Thyroid gland (tissue), 4 donors: ENCODE data around the gene PTPRU. TPM values are rescaled to one million over a fixed set of nuclear protein-coding genes. Genes with fewer than 3 reads are reported as not detected.

Experiments used
- DNase-seq, 2 donors: peaks; one replicate each; pipeline ENCODE4 v3.0.0-alpha.2; 2019
- H3K27ac ChIP-seq, 3 donors: fragments of 200-600 bp; sonication (generic); 1 replicate in 2 of 3; 2 replicates in 1 of 3; pipeline ENCODE4 v1.5.1; 2016 to 2019; ENCODE audit warnings: mild to moderate bottlenecking in 1 of 3, moderate library complexity in 1 of 3
- H3K27me3 ChIP-seq: fragments of 200-600 bp; sonication (generic); one replicate; pipeline ENCODE4 v1.5.1; 2019
- H3K36me3 ChIP-seq, 2 donors: fragments of 200-600 bp; sonication (generic); one replicate each; pipeline ENCODE4 v1.5.1; 2016 to 2019
- H3K4me1 ChIP-seq, 2 donors: fragments of 200-600 bp; sonication (generic); one replicate each; pipeline ENCODE4 v1.5.1; 2017 to 2019
- H3K4me3 ChIP-seq, 3 donors: fragments of 200-600 bp; sonication (generic); replicated peaks in 1 of 3; 1 replicate in 2 of 3; 2 replicates in 1 of 3; pipeline ENCODE4 v1.5.1; 2016; ENCODE audit warnings: mild to moderate bottlenecking in 1 of 3
- H3K9me3 ChIP-seq: fragments of 200-600 bp; sonication (generic); one replicate; pipeline ENCODE4 v1.5.1; 2017
- CTCF ChIP-seq, 6 experiments: fragments of 200-600 bp in 3 of 6; fragments of 450-650 bp in 3 of 6; sonication (generic) in 3 of 6; IDR thresholded peaks; one replicate each; pipeline ENCODE4 v1.5.1; 2016 to 2019; ENCODE audit warnings: antibody characterized with exemption in 6 of 6, mild to moderate bottlenecking in 2 of 6, inconsistent platforms in 1 of 6, moderate library complexity in 1 of 6
- POLR2A ChIP-seq, 2 donors: fragments of 450-650 bp; IDR thresholded peaks; one replicate each; pipeline ENCODE4 v1.6.1; 2017; ENCODE audit warnings: antibody characterized with exemption in 2 of 2, mild to moderate bottlenecking in 2 of 2, moderate library complexity in 1 of 2
- whole genome bisulfite sequencing, 2 donors: methylation state at CpG; one replicate each; pipeline ENCODE4 v1.1.5; 2017; 5-methylcytosine and 5-hydroxymethylcytosine counted together
- intact Hi-C: fragments of 100-400 bp; cut with DNase I; formaldehyde crosslinking; loops from one replicate; pipeline ENCODE4 v1.15.1; 2023
- total RNA-seq, 4 donors: library from RNA; depleted of rRNA; stranded (reverse); fragments of >200 nt; gene quantifications; one replicate each; pipeline ENCODE4 v1.2.3, GENCODE V29; 2016

PTPRU gene
- total RNA-seq, 4 donors from 2014 or later, result 12.4 to 30.0 (median 17.9) TPM

DNA sequence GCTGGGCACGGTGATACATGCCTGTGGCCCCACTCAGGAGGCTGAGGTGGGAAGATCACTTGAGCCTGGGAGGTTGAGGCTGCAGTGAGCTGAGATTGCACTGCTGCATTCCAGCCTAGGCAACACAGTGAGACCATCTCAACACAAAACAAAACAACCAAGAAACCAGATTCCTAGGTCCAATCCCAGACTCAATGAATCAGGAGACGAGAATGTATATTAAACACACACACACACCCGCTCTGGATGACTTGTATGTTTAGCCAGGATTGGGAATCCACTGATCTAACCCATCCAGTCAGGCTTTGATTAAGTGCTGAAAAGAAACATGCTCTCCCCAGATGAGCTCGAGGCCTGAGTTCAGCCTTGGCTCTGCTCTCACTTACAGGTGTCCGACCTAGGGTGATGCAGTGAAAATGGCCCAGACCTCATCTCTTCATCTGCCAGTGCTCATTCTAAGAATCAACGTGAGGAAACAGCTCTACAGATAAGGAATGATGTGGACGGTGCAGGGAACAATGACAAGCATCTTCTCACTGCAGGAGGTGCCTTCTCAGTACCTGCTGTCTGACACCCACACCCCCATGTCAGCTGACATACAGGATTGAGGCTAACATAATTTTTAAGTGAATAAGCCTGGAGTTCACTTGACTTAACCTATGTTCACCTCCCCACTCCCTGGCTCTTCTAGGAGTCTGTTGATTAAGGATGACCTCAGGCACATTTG, 39.3 kb upstream of the PTPRU start:
- H3K27ac ChIP-seq, result no peak overlapping the region
- no peak overlapping the region for H3K4me3 ChIP-seq
- no peaks in the 10 kb centered on the region for H3K27me3 ChIP-seq
- TF ChIP-seq CTCF (IDR thresholded peaks at IDR 0.05), result no peak
- no peak for TF ChIP-seq POLR2A (IDR thresholded peaks at IDR 0.05)
- peaks cover 0 to 6% of the 10 kb centered on the region in 2 donors for H3K36me3 ChIP-seq
- no peak for DNase-seq
- intact Hi-C loops, result no loop called here
- no peaks in the 10 kb centered on the region for H3K9me3 ChIP-seq
- WGBS, 2 donors, result 69 to 81% methylated on average over 7 of the region's 7 CpGs
- H3K4me1 ChIP-seq, result peaks cover 5 to 16% of the 10 kb centered on the region in 2 donors

- Histone ChIP-seq H3K4me3 (no peak overlapping the region), H3K4me1 (peaks cover 9 to 22% of the 10 kb centered on the region in 2 donors), H3K27me3 (no peaks in the 10 kb centered on the region), H3K36me3 (peaks cover 0 to 6% of the 10 kb centered on the region in 2 donors), H3K9me3 (no peaks in the 10 kb centered on the region), H3K27ac (no peak overlapping the region)
- peak in 3 of 6 experiments; percentile 29 to 42 (median 41) for TF ChIP-seq CTCF (IDR thresholded peaks at IDR 0.05)
- no peak for TF ChIP-seq POLR2A (IDR thresholded peaks at IDR 0.05)
- peak; percentile 52 to 62 for DNase-seq
- intact Hi-C loops, result no loop called here
- WGBS, 2 donors, result 88 to 92% methylated on average over 2 of the region's 2 CpGs
These were observed 38.8 kb upstream of the PTPRU start for GRCh38 chr1:29197590-29197924.

- H3K9me3 ChIP-seq, result no peaks in the 10 kb centered on the region
- TF ChIP-seq POLR2A (IDR thresholded peaks at IDR 0.05) (no peak), CTCF (IDR thresholded peaks at IDR 0.05) (no peak)
- no peaks in the 10 kb centered on the region for H3K27me3 ChIP-seq
- DNase-seq, result no peak
- intact Hi-C loops, result no loop called here
- WGBS, 2 donors, result 91 to 95% methylated on average over 12 of the region's 12 CpGs
- H3K4me1 ChIP-seq, result peaks cover 10 to 23% of the 10 kb centered on the region in 2 donors
- H3K36me3 ChIP-seq, result peaks cover 0 to 6% of the 10 kb centered on the region in 2 donors
- H3K27ac ChIP-seq, result no peak overlapping the region
- H3K4me3 ChIP-seq, result no peak overlapping the region
These were observed 38.3 kb upstream of the PTPRU start for GRCh38 chr1:29197993-29198392.

GRCh38 chr1:29200906-29201594, 35.3 kb upstream of the PTPRU start:
- no peak for DNase-seq
- H3K9me3 ChIP-seq, result no peaks in the 10 kb centered on the region
- peaks cover 0 to 6% of the 10 kb centered on the region in 2 donors for H3K36me3 ChIP-seq

More at GRCh38 chr1:29200906-29201594, 35.3 kb upstream of the PTPRU start:
- Histone ChIP-seq H3K4me1 (peaks cover 10 to 19% of the 10 kb centered on the region in 2 donors), H3K27me3 (no peaks in the 10 kb centered on the region), H3K27ac (peak overlapping the region in 1 of 3 donors; percentile 85), H3K4me3 (no peak overlapping the region)
- TF ChIP-seq CTCF (IDR thresholded peaks at IDR 0.05) (no peak), POLR2A (IDR thresholded peaks at IDR 0.05) (no peak)
- intact Hi-C loops, result loop anchor here (10.0 kb wide), 2 partner anchors 166 to 416 kb away; no protein-coding TSS in a partner anchor
- 94 to 98% methylated on average over 5 of the region's 5 CpGs for WGBS, 2 donors
